Natural killer cell (primary cell): ENCODE measurements around the gene CREBRF. TPM values are rescaled to one million over a fixed set of nuclear protein-coding genes. Genes with fewer than 3 reads are reported as not detected.

Experiments used
- ATAC-seq, 3 donors: fragments of 150-1000 bp in 2 of 3; fragments of 200-7000 bp in 1 of 3; cut with Tn5 transposase; 1 replicate in 1 of 3; 2 replicates in 2 of 3; pipeline ENCODE4 v1.10.0; 2021; ENCODE audit warnings: mild to moderate bottlenecking in 2 of 3, moderate library complexity in 2 of 3
- DNase-seq, 2 donors: peaks; one replicate each; pipeline versions ENCODE4 v3.0.0 to v3.0.0-alpha.2; 2013 to 2021; ENCODE audit warnings: mixed read lengths in 1 of 2
- H3K27ac ChIP-seq: one replicate; pipeline ENCODE4 v1.5.1; 2013; ENCODE audit warnings: mild to moderate bottlenecking, low read length
- H3K27me3 ChIP-seq: one replicate; pipeline ENCODE4 v1.6.1; 2013; ENCODE audit warnings: low read length; ENCODE audit not compliant: control insufficient read depth, insufficient read depth
- H3K36me3 ChIP-seq: one replicate; pipeline ENCODE4 v1.6.1; 2013; ENCODE audit warnings: low read length; ENCODE audit not compliant: control insufficient read depth, insufficient read depth
- H3K4me1 ChIP-seq: one replicate; pipeline ENCODE4 v1.6.1; 2013; ENCODE audit warnings: low read length; ENCODE audit not compliant: control insufficient read depth, insufficient read depth
- H3K4me3 ChIP-seq: one replicate; pipeline ENCODE4 v1.5.1; 2013; ENCODE audit warnings: low read length
- H3K9me3 ChIP-seq: one replicate; pipeline ENCODE4 v1.6.1; 2013; ENCODE audit warnings: low read length; ENCODE audit not compliant: control insufficient read depth, insufficient read depth
- H3K27ac Mint-ChIP-seq, 2 donors: one replicate each; pipeline ENCODE4 v1.8.0; 2022; ENCODE audit warnings: mild to moderate bottlenecking in 2 of 2, mixed read lengths in 2 of 2, moderate library complexity in 1 of 2
- H3K27me3 Mint-ChIP-seq, 2 donors: one replicate each; pipeline ENCODE4 v1.8.0; 2022; ENCODE audit warnings: low read depth in 2 of 2, mixed read lengths in 2 of 2
- H3K36me3 Mint-ChIP-seq: one replicate; pipeline ENCODE4 v1.8.0; 2022; ENCODE audit warnings: mixed read lengths
- H3K4me1 Mint-ChIP-seq, 2 donors: one replicate each; pipeline ENCODE4 v1.8.0; 2022; ENCODE audit warnings: mixed read lengths in 2 of 2
- H3K4me3 Mint-ChIP-seq: one replicate; pipeline ENCODE4 v1.8.0; 2022; ENCODE audit warnings: mild to moderate bottlenecking, moderate library complexity, mixed read lengths
- H3K9me3 Mint-ChIP-seq, 2 donors: one replicate each; pipeline ENCODE4 v1.8.0; 2022; ENCODE audit warnings: mixed read lengths in 2 of 2
- CTCF ChIP-seq: fragments of 200-600 bp; IDR thresholded peaks from one replicate; pipeline ENCODE4 v1.8.0; 2022; ENCODE audit warnings: antibody characterized with exemption
- WGBS: methylation state at CpG from one replicate; pipeline ENCODE4 v1.1.7; 2013; ENCODE audit warnings: missing lambda C conversion rate; ENCODE audit not compliant: insufficient coverage; 5-methylcytosine and 5-hydroxymethylcytosine counted together
- intact Hi-C: fragments of 100-400 bp; cut with micrococcal nuclease; formaldehyde crosslinking; loops from one replicate; pipeline ENCODE4 v1.14.2; 2022
- total RNA-seq, 4 donors: library from RNA; stranded (reverse); fragments of 120-200 nt in 1 of 4; gene quantifications; one replicate each; pipeline versions ENCODE4 v1.2.3 to v1.2.4, GENCODE V29; 2013 to 2022

The CREBRF gene
- total RNA-seq, 3 donors from 2014 or later (not counting 1 experiment from before 2014, with no cell fraction given) = 118 to 127 (median 121) TPM

DNA sequence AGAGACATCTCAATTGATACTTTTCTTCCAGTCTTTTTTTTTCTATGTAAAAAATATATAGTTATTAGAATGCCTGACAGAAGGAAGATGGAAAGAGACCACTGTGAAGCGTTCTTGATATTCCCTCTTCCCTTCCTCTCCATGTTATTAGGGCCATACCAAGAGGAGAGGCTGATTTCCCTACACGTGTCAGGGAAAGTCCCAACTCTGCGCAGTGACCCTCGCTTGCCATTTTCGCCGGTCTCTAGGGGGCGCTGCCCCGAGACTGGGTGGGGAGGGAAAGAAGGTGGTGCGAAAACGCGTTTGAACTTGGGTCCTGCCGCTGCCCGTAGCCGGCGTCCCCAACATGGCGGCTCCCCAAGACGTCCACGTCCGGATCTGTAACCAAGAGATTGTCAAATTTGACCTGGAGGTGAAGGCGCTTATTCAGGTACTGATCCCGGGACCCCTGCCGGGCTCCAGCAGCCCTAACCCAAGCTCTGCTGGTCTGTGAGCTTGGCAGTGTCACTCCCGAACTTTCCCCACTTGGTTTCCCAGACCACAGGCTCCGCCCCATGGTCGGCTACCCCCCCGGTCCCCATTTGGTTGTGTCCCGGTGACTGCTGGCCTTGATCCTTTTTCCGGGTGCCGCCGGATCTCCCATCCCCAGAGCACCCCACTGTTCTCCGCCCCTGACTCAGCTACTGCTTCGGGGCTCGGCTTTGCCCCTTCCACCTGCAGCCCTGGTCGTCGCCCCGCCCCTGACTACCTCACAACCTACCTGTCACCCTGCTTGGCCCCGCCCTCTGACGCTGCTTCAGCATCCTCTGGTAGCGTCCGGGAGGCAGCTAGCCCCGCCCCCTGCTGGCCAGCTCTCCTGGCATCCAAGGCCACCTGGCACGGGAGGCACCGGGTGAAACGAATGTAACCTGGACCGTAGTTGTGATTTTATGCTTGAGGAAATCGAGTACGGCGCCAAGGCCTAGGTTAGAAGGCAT, 88.3 kb downstream of the CREBRF start, which contains the start of gene BNIP1:
Gene BNIP1 (plus strand): TSS at position 332 of the 977 bp plus-strand sequence. CDS start 15 bp downstream, at position 347.
- peak; percentile 98 for DNase-seq
- H3K27ac Mint-ChIP-seq = peak within 1 kb of the TSS; percentile 97 to 100
- H3K36me3 Mint-ChIP-seq = peaks cover 11% of the 10 kb centered on the region
- TF ChIP-seq CTCF = peak; percentile 87
- H3K27ac ChIP-seq = peak within 1 kb of the TSS; percentile 96
- no peaks in the 10 kb centered on the region for H3K9me3 Mint-ChIP-seq
- peak within 1 kb of the TSS; percentile 94 for H3K4me3 Mint-ChIP-seq
- no peaks in the 10 kb centered on the region for H3K9me3 ChIP-seq
- WGBS = under 1% methylated on average over 48 of the region's 48 CpGs
- H3K36me3 ChIP-seq = peaks cover 11% of the 10 kb centered on the region
- peak; percentile 86 to 98 (median 87) for ATAC-seq
- no peaks in the 10 kb centered on the region for H3K27me3 Mint-ChIP-seq
- peak within 1 kb of the TSS; percentile 92 for H3K4me3 ChIP-seq
- intact Hi-C loops = loop anchor here (1.0 kb wide), 2 partner anchors 87 to 161 kb away; partner anchors contain the start of gene ATP6V0E1
- H3K4me1 ChIP-seq = peaks cover 9% of the 10 kb centered on the region
- H3K4me1 Mint-ChIP-seq = peaks cover 5 to 11% of the 10 kb centered on the region in 2 donors
- no peaks in the 10 kb centered on the region for H3K27me3 ChIP-seq

- Histone ChIP-seq H3K9me3 (no peaks in the 10 kb centered on the region), H3K27ac (no peak overlapping the region), H3K4me3 (no peak overlapping the region), H3K4me1 (peaks cover 9% of the 10 kb centered on the region), H3K36me3 (peaks cover 22% of the 10 kb centered on the region), H3K27me3 (no peaks in the 10 kb centered on the region)
- Mint-ChIP-seq H3K9me3 (no peaks in the 10 kb centered on the region), H3K36me3 (peaks cover 21% of the 10 kb centered on the region), H3K4me1 (peaks cover 5 to 11% of the 10 kb centered on the region in 2 donors), H3K27me3 (no peaks in the 10 kb centered on the region), H3K27ac (peak overlapping the region in 1 of 2 donors; percentile 55), H3K4me3 (no peak overlapping the region)
- 98% methylated on average over 2 of the region's 2 CpGs for WGBS
- DNase-seq (no peak), ATAC-seq (no peak)
- TF ChIP-seq CTCF = no peak
- intact Hi-C loops = no loop called here
These were observed 92.2 kb downstream of the CREBRF start for GRCh38 chr5:173148354-173148753.

GRCh38 chr5:173152547-173152946, 96.4 kb downstream of the CREBRF start:
- intact Hi-C loops = no loop called here
- H3K4me3 ChIP-seq = no peak overlapping the region
- ATAC-seq (no peak), DNase-seq (no peak)
- no peaks in the 10 kb centered on the region for H3K27me3 ChIP-seq
- H3K9me3 ChIP-seq = no peaks in the 10 kb centered on the region
- H3K27ac ChIP-seq = no peak overlapping the region
- H3K9me3 Mint-ChIP-seq = no peaks in the 10 kb centered on the region
- peaks cover 44% of the 10 kb centered on the region for H3K36me3 ChIP-seq
- no peak for TF ChIP-seq CTCF
- no peak overlapping the region for H3K27ac Mint-ChIP-seq
- WGBS = 95% methylated on average over 3 of the region's 5 CpGs
- H3K36me3 Mint-ChIP-seq = peaks cover 28% of the 10 kb centered on the region
- H3K4me1 ChIP-seq = no peaks in the 10 kb centered on the region
- H3K4me1 Mint-ChIP-seq = no peaks in the 10 kb centered on the region
- no peak overlapping the region for H3K4me3 Mint-ChIP-seq
- no peaks in the 10 kb centered on the region for H3K27me3 Mint-ChIP-seq
